ENCODE measurements around the gene APEH.

APEH gene

GRCh38 chr3:49658711-49659110 lies 15.4 kb upstream of the APEH start:
- H2AFZ ChIP-seq (ENCODE audit: low read length), result no peak overlapping the region
- no peaks in the 10 kb centered on the region for H3K79me2 ChIP-seq (ENCODE audit: insufficient read depth, low read length)
- H3K4me3 ChIP-seq (ENCODE audit: low read depth, low read length, poor library complexity, severe bottlenecking), result no peak overlapping the region
- H3K4me1 ChIP-seq (ENCODE audit: insufficient read depth, low read length, severe bottlenecking), result no peaks in the 10 kb centered on the region
- no peak overlapping the region for H3K9ac ChIP-seq (ENCODE audit: low read length)
- no peak overlapping the region for H3K4me2 ChIP-seq (ENCODE audit: low read length)
- no peaks in the 10 kb centered on the region for H4K20me1 ChIP-seq (ENCODE audit: insufficient read depth, low read length)
- no peaks in the 10 kb centered on the region for H3K36me3 ChIP-seq (ENCODE audit: insufficient read depth, low read length)
- TF ChIP-seq EZH2 (IDR thresholded peaks at IDR 0.05; ENCODE audit: borderline replicate concordance, low read length), result no peak
- TF ChIP-seq, protein P1, sequence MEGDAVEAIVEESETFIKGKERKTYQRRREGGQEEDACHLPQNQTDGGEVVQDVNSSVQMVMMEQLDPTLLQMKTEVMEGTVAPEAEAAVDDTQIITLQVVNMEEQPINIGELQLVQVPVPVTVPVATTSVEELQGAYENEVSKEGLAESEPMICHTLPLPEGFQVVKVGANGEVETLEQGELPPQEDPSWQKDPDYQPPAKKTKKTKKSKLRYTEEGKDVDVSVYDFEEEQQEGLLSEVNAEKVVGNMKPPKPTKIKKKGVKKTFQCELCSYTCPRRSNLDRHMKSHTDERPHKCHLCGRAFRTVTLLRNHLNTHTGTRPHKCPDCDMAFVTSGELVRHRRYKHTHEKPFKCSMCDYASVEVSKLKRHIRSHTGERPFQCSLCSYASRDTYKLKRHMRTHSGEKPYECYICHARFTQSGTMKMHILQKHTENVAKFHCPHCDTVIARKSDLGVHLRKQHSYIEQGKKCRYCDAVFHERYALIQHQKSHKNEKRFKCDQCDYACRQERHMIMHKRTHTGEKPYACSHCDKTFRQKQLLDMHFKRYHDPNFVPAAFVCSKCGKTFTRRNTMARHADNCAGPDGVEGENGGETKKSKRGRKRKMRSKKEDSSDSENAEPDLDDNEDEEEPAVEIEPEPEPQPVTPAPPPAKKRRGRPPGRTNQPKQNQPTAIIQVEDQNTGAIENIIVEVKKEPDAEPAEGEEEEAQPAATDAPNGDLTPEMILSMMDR (IDR thresholded peaks at IDR 0.05; ENCODE audit: low read length), result no peak
- no peaks in the 10 kb centered on the region for H3K9me3 ChIP-seq (ENCODE audit: low read length)
- H3K27ac ChIP-seq (ENCODE audit: low read depth, low read length, poor library complexity, severe bottlenecking), result no peak overlapping the region
- H3K27me3 ChIP-seq (ENCODE audit: insufficient read depth, low read length), result no peaks in the 10 kb centered on the region; the same call in 1 of the 2 replicates
- H3K9me2 ChIP-seq (ENCODE audit: low read depth, low read length), result no peaks in the 10 kb centered on the region
- no peaks in the 10 kb centered on the region for H3F3A ChIP-seq (ENCODE audit: insufficient read depth, low read length)

GRCh38 chr3:49659756-49660155 lies 14.4 kb upstream of the APEH start:
- Histone ChIP-seq H3K9me2 (ENCODE audit: low read depth, low read length) (no peaks in the 10 kb centered on the region), H3F3A (ENCODE audit: insufficient read depth, low read length) (no peaks in the 10 kb centered on the region), H3K79me2 (ENCODE audit: insufficient read depth, low read length) (no peaks in the 10 kb centered on the region), H3K4me2 (ENCODE audit: low read length) (no peak overlapping the region), H3K9ac (ENCODE audit: low read length) (no peak overlapping the region), H4K20me1 (ENCODE audit: insufficient read depth, low read length) (no peaks in the 10 kb centered on the region), H3K27ac (ENCODE audit: low read depth, low read length, poor library complexity, severe bottlenecking) (no peak overlapping the region), H3K9me3 (ENCODE audit: low read length) (no peaks in the 10 kb centered on the region), H3K36me3 (ENCODE audit: insufficient read depth, low read length) (no peaks in the 10 kb centered on the region), H2AFZ (ENCODE audit: low read length) (no peak overlapping the region), H3K27me3 (ENCODE audit: insufficient read depth, low read length) (no peaks in the 10 kb centered on the region; the same call in 1 of the 2 replicates), H3K4me3 (ENCODE audit: low read depth, low read length, poor library complexity, severe bottlenecking) (no peak overlapping the region), H3K4me1 (ENCODE audit: insufficient read depth, low read length, severe bottlenecking) (no peaks in the 10 kb centered on the region)
- no peak for TF ChIP-seq EZH2 (IDR thresholded peaks at IDR 0.05; ENCODE audit: borderline replicate concordance, low read length)
- TF ChIP-seq, protein P1 (IDR thresholded peaks at IDR 0.05; ENCODE audit: low read length), result no peak

GRCh38 chr3:49661281-49661680 lies 12.9 kb upstream of the APEH start:
- Histone ChIP-seq H3K9me3 (ENCODE audit: low read length) (no peaks in the 10 kb centered on the region), H4K20me1 (ENCODE audit: insufficient read depth, low read length) (no peaks in the 10 kb centered on the region), H3K4me2 (ENCODE audit: low read length) (no peak overlapping the region), H3K36me3 (ENCODE audit: insufficient read depth, low read length) (no peaks in the 10 kb centered on the region), H3K27ac (ENCODE audit: low read depth, low read length, poor library complexity, severe bottlenecking) (no peak overlapping the region), H3K4me1 (ENCODE audit: insufficient read depth, low read length, severe bottlenecking) (no peaks in the 10 kb centered on the region), H3K27me3 (ENCODE audit: insufficient read depth, low read length) (no peaks in the 10 kb centered on the region; the same call in 1 of the 2 replicates), H3F3A (ENCODE audit: insufficient read depth, low read length) (no peaks in the 10 kb centered on the region), H3K4me3 (ENCODE audit: low read depth, low read length, poor library complexity, severe bottlenecking) (no peak overlapping the region), H3K79me2 (ENCODE audit: insufficient read depth, low read length) (no peaks in the 10 kb centered on the region), H3K9ac (ENCODE audit: low read length) (no peak overlapping the region), H3K9me2 (ENCODE audit: low read depth, low read length) (no peaks in the 10 kb centered on the region), H2AFZ (ENCODE audit: low read length) (no peak overlapping the region)
- no peak for TF ChIP-seq EZH2 (IDR thresholded peaks at IDR 0.05; ENCODE audit: borderline replicate concordance, low read length)
- TF ChIP-seq, protein P1 (IDR thresholded peaks at IDR 0.05; ENCODE audit: low read length), result no peak

Data from OCI-LY1 (cell line).